Activated naive CD8-positive, alpha-beta T cell treated with anti-CD3 and anti-CD28 coated beads, Interleukin-2, amount 10 ng/mL, durations not matched to agents 7 days and 5 days (primary cell): Measurements from ENCODE around the gene FLRT1. TPM values are rescaled to one million over a fixed set of nuclear protein-coding genes. Genes with fewer than 3 reads are reported as not detected.

Source experiments
- ATAC-seq: fragments of 150-1000 bp; cut with Tn5 transposase; one replicate; pipeline ENCODE4 v1.10.0; 2021; ENCODE audit warnings: low read depth, moderate library complexity
- POLR2A ChIA-PET: fragments of 350-600 bp; sonication (Branson Sonifier 250); formaldehyde crosslinking; loops from one replicate; lab custom pipeline; 2021; ENCODE audit warnings: antibody characterized with exemption; lab: Charles Lee
- DNase-seq: peaks from one replicate; pipeline ENCODE4 v3.0.0; 2021
- H3K27ac Mint-ChIP-seq: one replicate; pipeline ENCODE4 v1.8.0; 2022; ENCODE audit warnings: mild to moderate bottlenecking, mixed read lengths
- H3K27me3 Mint-ChIP-seq: one replicate; pipeline ENCODE4 v1.8.0; 2022; ENCODE audit warnings: mild to moderate bottlenecking, moderate library complexity, mixed read lengths
- H3K36me3 Mint-ChIP-seq: one replicate; pipeline ENCODE4 v1.8.0; 2021; ENCODE audit warnings: mild to moderate bottlenecking, mixed read lengths
- H3K4me1 Mint-ChIP-seq: one replicate; pipeline ENCODE4 v1.8.0; 2021; ENCODE audit warnings: mixed read lengths
- H3K4me3 Mint-ChIP-seq: one replicate; pipeline ENCODE4 v1.8.0; 2022; ENCODE audit warnings: mild to moderate bottlenecking, moderate library complexity, mixed read lengths
- H3K9me3 Mint-ChIP-seq: one replicate; pipeline ENCODE4 v1.8.0; 2021; ENCODE audit warnings: mixed read lengths
- total RNA-seq, 2 experiments: library from RNA; stranded (reverse); gene quantifications; one replicate each; pipeline ENCODE4 v1.2.3, GENCODE V29; 2021

Gene FLRT1
- total RNA-seq, 2 experiments from 2014 or later: not detected

- no peak for ATAC-seq
- no peaks in the 10 kb centered on the region for H3K36me3 Mint-ChIP-seq
- H3K27ac Mint-ChIP-seq: no peak overlapping the region
- no peak for DNase-seq
- H3K4me3 Mint-ChIP-seq: no peak overlapping the region
- H3K4me1 Mint-ChIP-seq: peaks cover 2% of the 10 kb centered on the region
- POLR2A ChIA-PET: no interaction called here
- no peaks in the 10 kb centered on the region for H3K27me3 Mint-ChIP-seq
- no peaks in the 10 kb centered on the region for H3K9me3 Mint-ChIP-seq
Measured at GRCh38 chr11:64076758-64077157, 41.0 kb downstream of the FLRT1 start.

- Mint-ChIP-seq H3K27me3 (no peaks in the 10 kb centered on the region), H3K27ac (no peak overlapping the region), H3K36me3 (no peaks in the 10 kb centered on the region), H3K4me3 (no peak overlapping the region), H3K9me3 (no peaks in the 10 kb centered on the region), H3K4me1 (peaks cover 2% of the 10 kb centered on the region)
- ATAC-seq (no peak), DNase-seq (no peak)
- POLR2A ChIA-PET: no interaction called here
Measured at GRCh38 chr11:64077607-64078006, 41.9 kb downstream of the FLRT1 start.

GRCh38 chr11:64078284-64078683 lies 42.6 kb downstream of the FLRT1 start:
- H3K27me3 Mint-ChIP-seq: no peaks in the 10 kb centered on the region
- no peaks in the 10 kb centered on the region for H3K9me3 Mint-ChIP-seq
- no peak overlapping the region for H3K27ac Mint-ChIP-seq
- peaks cover 2% of the 10 kb centered on the region for H3K4me1 Mint-ChIP-seq
- POLR2A ChIA-PET: no interaction called here
- DNase-seq: no peak
- no peak overlapping the region for H3K4me3 Mint-ChIP-seq
- ATAC-seq: no peak
- no peaks in the 10 kb centered on the region for H3K36me3 Mint-ChIP-seq

GRCh38 chr11:64078905-64079304 lies 43.2 kb downstream of the FLRT1 start:
- H3K9me3 Mint-ChIP-seq: no peaks in the 10 kb centered on the region
- H3K27ac Mint-ChIP-seq: no peak overlapping the region

DNA sequence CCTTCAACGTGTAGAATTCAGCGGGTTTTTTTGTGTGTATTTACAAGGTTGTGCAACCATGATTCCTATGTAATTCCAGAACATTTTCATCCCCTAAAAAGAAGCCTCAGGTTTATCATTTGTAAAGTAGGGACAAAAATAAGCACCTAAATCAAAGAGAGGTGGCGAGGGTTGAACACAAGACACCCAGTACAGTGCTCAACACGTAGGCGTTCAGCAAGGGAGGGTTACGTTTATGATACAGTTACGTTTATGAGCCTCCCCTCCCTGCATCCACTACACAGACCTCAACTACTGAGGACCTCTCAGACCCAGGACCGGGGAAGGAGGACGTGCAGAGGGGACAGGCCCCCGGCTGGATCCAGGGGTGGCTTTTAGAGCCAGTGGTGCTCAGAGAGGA lies 44.7 kb downstream of the FLRT1 start:
- H3K27ac Mint-ChIP-seq: no peak overlapping the region
- ATAC-seq (no peak), DNase-seq (no peak)
- peaks cover 2% of the 10 kb centered on the region for H3K4me1 Mint-ChIP-seq
- no peaks in the 10 kb centered on the region for H3K36me3 Mint-ChIP-seq
- no peaks in the 10 kb centered on the region for H3K27me3 Mint-ChIP-seq
- no peak overlapping the region for H3K4me3 Mint-ChIP-seq
- POLR2A ChIA-PET: no interaction called here
- H3K9me3 Mint-ChIP-seq: no peaks in the 10 kb centered on the region

More at GRCh38 chr11:64078905-64079304, 43.2 kb downstream of the FLRT1 start:
- Mint-ChIP-seq H3K27me3 (no peaks in the 10 kb centered on the region), H3K36me3 (no peaks in the 10 kb centered on the region), H3K4me3 (no peak overlapping the region), H3K4me1 (peaks cover 2% of the 10 kb centered on the region)
- ATAC-seq (no peak), DNase-seq (no peak)
- POLR2A ChIA-PET: no interaction called here

- H3K27ac Mint-ChIP-seq: no peak overlapping the region
- H3K4me3 Mint-ChIP-seq: no peak overlapping the region
- no peaks in the 10 kb centered on the region for H3K9me3 Mint-ChIP-seq
- no peaks in the 10 kb centered on the region for H3K36me3 Mint-ChIP-seq
- ATAC-seq: no peak
- no peaks in the 10 kb centered on the region for H3K27me3 Mint-ChIP-seq
- H3K4me1 Mint-ChIP-seq: peaks cover 2% of the 10 kb centered on the region
- DNase-seq: no peak
- POLR2A ChIA-PET: no interaction called here
Measured at GRCh38 chr11:64081745-64082442, 46.2 kb downstream of the FLRT1 start.

DNA sequence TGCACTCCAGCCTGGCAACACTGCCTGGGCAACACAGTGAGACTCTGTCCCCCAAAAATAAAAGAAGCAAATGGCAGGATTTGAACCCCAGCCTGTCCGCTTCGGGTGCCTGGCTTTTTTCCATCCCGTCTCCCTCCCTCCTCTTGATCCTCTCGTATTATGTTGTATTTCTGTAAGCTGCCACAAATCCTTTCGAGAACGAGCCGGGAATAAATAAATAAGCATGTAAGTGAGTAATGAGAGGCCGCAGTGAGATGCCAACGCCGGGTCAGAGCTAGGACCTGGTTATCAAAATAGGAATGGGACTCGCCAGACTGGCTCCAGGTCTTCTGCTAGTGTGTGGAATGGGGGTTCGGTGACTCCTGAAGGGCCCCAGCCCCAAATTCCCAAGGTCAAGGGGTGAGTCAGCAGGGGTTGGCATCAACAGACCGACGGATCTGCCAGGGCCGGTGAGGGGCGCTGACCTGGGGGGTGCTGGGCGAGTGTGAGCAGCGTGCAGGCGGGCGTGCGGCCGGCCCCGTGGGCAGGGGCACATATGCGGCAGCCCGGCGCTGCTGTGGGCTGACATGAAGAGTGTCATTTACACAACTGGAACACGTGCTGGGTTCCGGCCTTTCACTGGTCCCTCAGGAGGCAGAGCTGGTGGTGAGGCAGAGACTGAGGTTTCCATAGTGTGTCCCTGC lies 47.8 kb downstream of the FLRT1 start:
- POLR2A ChIA-PET: no interaction called here
- Mint-ChIP-seq H3K4me1 (peaks cover 2% of the 10 kb centered on the region), H3K36me3 (no peaks in the 10 kb centered on the region), H3K27me3 (no peaks in the 10 kb centered on the region), H3K4me3 (no peak overlapping the region), H3K9me3 (no peaks in the 10 kb centered on the region), H3K27ac (no peak overlapping the region)
- DNase-seq (no peak), ATAC-seq (no peak)

GRCh38 chr11:64084146-64084950 lies 48.6 kb downstream of the FLRT1 start:
- Mint-ChIP-seq H3K36me3 (no peaks in the 10 kb centered on the region), H3K27me3 (no peaks in the 10 kb centered on the region), H3K27ac (no peak overlapping the region), H3K4me1 (peaks cover 2% of the 10 kb centered on the region), H3K4me3 (no peak overlapping the region), H3K9me3 (no peaks in the 10 kb centered on the region)
- POLR2A ChIA-PET: no interaction called here
- ATAC-seq (no peak), DNase-seq (no peak)

- H3K9me3 Mint-ChIP-seq: no peaks in the 10 kb centered on the region
- H3K36me3 Mint-ChIP-seq: no peaks in the 10 kb centered on the region
- no peak overlapping the region for H3K4me3 Mint-ChIP-seq
- POLR2A ChIA-PET: no interaction called here
- no peaks in the 10 kb centered on the region for H3K27me3 Mint-ChIP-seq
- H3K4me1 Mint-ChIP-seq: peaks cover 4% of the 10 kb centered on the region
- no peak overlapping the region for H3K27ac Mint-ChIP-seq
- no peak for DNase-seq
- ATAC-seq: no peak
Measured at GRCh38 chr11:64084951-64085710, 49.4 kb downstream of the FLRT1 start.

Other genes starting within 250 kb of the FLRT1 start
- 10 to 100 TPM; 35.1 to 35.2 TPM for gene SPINDOC, start 222.5 kb upstream of the FLRT1 start, total RNA-seq
- 10 to 100 TPM; 60.6 to 62.3 TPM for gene MARK2, start 196.8 kb upstream of the FLRT1 start, total RNA-seq
- under 1 TPM; 0.58 to 0.74 TPM for gene RCOR2, start 118.8 kb upstream of the FLRT1 start, total RNA-seq
- 10 to 100 TPM; 39.1 to 39.7 TPM for gene NAA40, start 96.9 kb upstream of the FLRT1 start, total RNA-seq
- 100 to 1,000 TPM; 379 to 420 TPM for gene COX8A, start 61.3 kb upstream of the FLRT1 start, total RNA-seq
- 10 to 100 TPM; 86.0 to 87.0 TPM for gene OTUB1, start 49.5 kb upstream of the FLRT1 start, total RNA-seq
- gene MACROD1, start 130.2 kb downstream of the FLRT1 start, total RNA-seq: 10 to 100 TPM; 13.5 to 16.1 TPM
- gene STIP1, start 150.2 kb downstream of the FLRT1 start, total RNA-seq: 100 to 1,000 TPM; 218 to 219 TPM
- 100 to 1,000 TPM; 219 to 231 TPM for gene FERMT3, start 170.8 kb downstream of the FLRT1 start, total RNA-seq
- gene TRPT1, start 190.3 kb downstream of the FLRT1 start, total RNA-seq: 10 to 100 TPM; 45.0 to 47.8 TPM
- gene NUDT22, start 190.3 kb downstream of the FLRT1 start, total RNA-seq: 100 to 1,000 TPM; 102 to 103 TPM
- gene DNAJC4, start 194.6 kb downstream of the FLRT1 start, total RNA-seq: 10 to 100 TPM; 59.6 to 60.3 TPM
- 10 to 100 TPM; 93.4 to 98.8 TPM for gene VEGFB, start 198.7 kb downstream of the FLRT1 start, total RNA-seq
- gene FKBP2, start 205.2 kb downstream of the FLRT1 start, total RNA-seq: 10 to 100 TPM; 27.7 to 28.1 TPM
- 100 to 1,000 TPM; 122 to 124 TPM for gene PPP1R14B, start 211.0 kb downstream of the FLRT1 start, total RNA-seq
- gene PLCB3, start 215.6 kb downstream of the FLRT1 start, total RNA-seq: 10 to 100 TPM; 18.6 to 18.9 TPM
- 10 to 100 TPM; 32.9 to 35.8 TPM for gene BAD, start 248.7 kb downstream of the FLRT1 start, total RNA-seq
- 10 to 100 TPM; 31.3 to 32.7 TPM for gene GPR137, start 249.9 kb downstream of the FLRT1 start, total RNA-seq